Liver (tissue), 3 donors: Measurements from ENCODE around the gene SYK.

Experiments
- FOXA1 ChIP-seq: IDR thresholded peaks from 2 replicates; pipeline ENCODE4 v1.6.1; 2016; ENCODE audit warnings: antibody characterized with exemption
- GABPA ChIP-seq, 2 donors: IDR thresholded peaks in 1 of 2; conservative IDR thresholded peaks in 1 of 2; 2 replicates each; pipeline ENCODE4 v1.6.1; 2016; ENCODE audit warnings: antibody characterized with exemption in 2 of 2, mild to moderate bottlenecking in 1 of 2, moderate library complexity in 1 of 2
- HNF4A ChIP-seq, 2 donors: conservative IDR thresholded peaks; 2 replicates each; pipeline ENCODE4 v1.6.1; 2016; ENCODE audit warnings: antibody characterized with exemption in 2 of 2, mild to moderate bottlenecking in 2 of 2
- JUND ChIP-seq, 2 donors: IDR thresholded peaks; 2 replicates each; pipeline ENCODE4 v1.6.1; 2016; ENCODE audit warnings: antibody characterized with exemption in 2 of 2
- RAD21 ChIP-seq, 2 donors: IDR thresholded peaks; 2 replicates each; pipeline ENCODE4 v1.6.1; 2016; ENCODE audit warnings: antibody characterized with exemption in 2 of 2, mild to moderate bottlenecking in 2 of 2
- SP1 ChIP-seq: IDR thresholded peaks from 2 replicates; pipeline ENCODE4 v1.6.1; 2018; ENCODE audit warnings: antibody characterized with exemption, mild to moderate bottlenecking
- TAF1 ChIP-seq: conservative IDR thresholded peaks from 2 replicates; pipeline ENCODE4 v1.6.1; 2016; ENCODE audit warnings: antibody characterized with exemption, mild to moderate bottlenecking
- YY1 ChIP-seq: IDR thresholded peaks from 2 replicates; pipeline ENCODE4 v1.6.1; 2016; ENCODE audit warnings: antibody characterized with exemption, mild to moderate bottlenecking
- TF ChIP-seq, protein P1 (sequence below): fragments of 150-350 bp; IDR thresholded peaks from 2 replicates; pipeline ENCODE4 v1.5.1; 2017; ENCODE audit warnings: improper control_type of control experiment, low read depth, low read length; ENCODE audit not compliant: missing input control
- TF ChIP-seq, protein P2 (sequence below): IDR thresholded peaks from 2 replicates; pipeline ENCODE4 v1.6.1; 2016; ENCODE audit warnings: antibody characterized with exemption
- TF ChIP-seq, protein P3 (sequence below): IDR thresholded peaks from 2 replicates; pipeline ENCODE4 v1.6.1; 2016; ENCODE audit warnings: antibody characterized with exemption, mild to moderate bottlenecking
- TF ChIP-seq, protein P4 (sequence below): IDR thresholded peaks from 2 replicates; pipeline ENCODE4 v1.6.1; 2016; ENCODE audit warnings: antibody characterized with exemption
- donor health status: healthy.
- donor health status: healthy.

DNA sequence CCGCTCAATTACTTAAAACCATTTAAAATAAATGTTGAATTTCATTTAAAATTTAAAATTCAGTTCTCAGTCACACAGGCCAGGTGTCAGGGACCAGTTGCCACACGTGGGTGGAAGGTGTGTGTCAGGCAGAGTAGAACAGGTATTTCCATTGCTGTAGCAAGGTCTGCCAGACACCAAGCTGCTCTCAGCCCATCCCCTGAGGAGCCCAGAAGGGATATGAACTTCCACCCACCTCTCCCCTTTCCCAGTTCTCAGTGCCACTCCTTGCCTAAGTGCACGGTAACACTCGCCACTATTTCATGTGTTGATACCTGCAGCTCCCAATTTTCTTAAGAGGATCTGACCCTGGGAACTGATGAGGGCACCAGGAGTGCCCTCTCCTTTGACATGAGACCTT, 12.7 kb downstream of the SYK start:
- TF ChIP-seq TAF1 (no peak), RAD21 (IDR thresholded peaks at IDR 0.05) (no peak), GABPA (IDR thresholded peaks at IDR 0.05 in 1 of 2, conservative IDR thresholded peaks at IDR 0.05 in 1 of 2) (no peak), JUND (IDR thresholded peaks at IDR 0.05) (no peak), FOXA1 (no peak), YY1 (no peak), SP1 (no peak), HNF4A (conservative IDR thresholded peaks at IDR 0.05) (no peak)
- TF ChIP-seq, protein P1, sequence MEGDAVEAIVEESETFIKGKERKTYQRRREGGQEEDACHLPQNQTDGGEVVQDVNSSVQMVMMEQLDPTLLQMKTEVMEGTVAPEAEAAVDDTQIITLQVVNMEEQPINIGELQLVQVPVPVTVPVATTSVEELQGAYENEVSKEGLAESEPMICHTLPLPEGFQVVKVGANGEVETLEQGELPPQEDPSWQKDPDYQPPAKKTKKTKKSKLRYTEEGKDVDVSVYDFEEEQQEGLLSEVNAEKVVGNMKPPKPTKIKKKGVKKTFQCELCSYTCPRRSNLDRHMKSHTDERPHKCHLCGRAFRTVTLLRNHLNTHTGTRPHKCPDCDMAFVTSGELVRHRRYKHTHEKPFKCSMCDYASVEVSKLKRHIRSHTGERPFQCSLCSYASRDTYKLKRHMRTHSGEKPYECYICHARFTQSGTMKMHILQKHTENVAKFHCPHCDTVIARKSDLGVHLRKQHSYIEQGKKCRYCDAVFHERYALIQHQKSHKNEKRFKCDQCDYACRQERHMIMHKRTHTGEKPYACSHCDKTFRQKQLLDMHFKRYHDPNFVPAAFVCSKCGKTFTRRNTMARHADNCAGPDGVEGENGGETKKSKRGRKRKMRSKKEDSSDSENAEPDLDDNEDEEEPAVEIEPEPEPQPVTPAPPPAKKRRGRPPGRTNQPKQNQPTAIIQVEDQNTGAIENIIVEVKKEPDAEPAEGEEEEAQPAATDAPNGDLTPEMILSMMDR, result no peak
- TF ChIP-seq, protein P2, sequence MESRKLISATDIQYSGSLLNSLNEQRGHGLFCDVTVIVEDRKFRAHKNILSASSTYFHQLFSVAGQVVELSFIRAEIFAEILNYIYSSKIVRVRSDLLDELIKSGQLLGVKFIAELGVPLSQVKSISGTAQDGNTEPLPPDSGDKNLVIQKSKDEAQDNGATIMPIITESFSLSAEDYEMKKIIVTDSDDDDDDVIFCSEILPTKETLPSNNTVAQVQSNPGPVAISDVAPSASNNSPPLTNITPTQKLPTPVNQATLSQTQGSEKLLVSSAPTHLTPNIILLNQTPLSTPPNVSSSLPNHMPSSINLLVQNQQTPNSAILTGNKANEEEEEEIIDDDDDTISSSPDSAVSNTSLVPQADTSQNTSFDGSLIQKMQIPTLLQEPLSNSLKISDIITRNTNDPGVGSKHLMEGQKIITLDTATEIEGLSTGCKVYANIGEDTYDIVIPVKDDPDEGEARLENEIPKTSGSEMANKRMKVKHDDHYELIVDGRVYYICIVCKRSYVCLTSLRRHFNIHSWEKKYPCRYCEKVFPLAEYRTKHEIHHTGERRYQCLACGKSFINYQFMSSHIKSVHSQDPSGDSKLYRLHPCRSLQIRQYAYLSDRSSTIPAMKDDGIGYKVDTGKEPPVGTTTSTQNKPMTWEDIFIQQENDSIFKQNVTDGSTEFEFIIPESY, result no peak
- TF ChIP-seq, protein P3, sequence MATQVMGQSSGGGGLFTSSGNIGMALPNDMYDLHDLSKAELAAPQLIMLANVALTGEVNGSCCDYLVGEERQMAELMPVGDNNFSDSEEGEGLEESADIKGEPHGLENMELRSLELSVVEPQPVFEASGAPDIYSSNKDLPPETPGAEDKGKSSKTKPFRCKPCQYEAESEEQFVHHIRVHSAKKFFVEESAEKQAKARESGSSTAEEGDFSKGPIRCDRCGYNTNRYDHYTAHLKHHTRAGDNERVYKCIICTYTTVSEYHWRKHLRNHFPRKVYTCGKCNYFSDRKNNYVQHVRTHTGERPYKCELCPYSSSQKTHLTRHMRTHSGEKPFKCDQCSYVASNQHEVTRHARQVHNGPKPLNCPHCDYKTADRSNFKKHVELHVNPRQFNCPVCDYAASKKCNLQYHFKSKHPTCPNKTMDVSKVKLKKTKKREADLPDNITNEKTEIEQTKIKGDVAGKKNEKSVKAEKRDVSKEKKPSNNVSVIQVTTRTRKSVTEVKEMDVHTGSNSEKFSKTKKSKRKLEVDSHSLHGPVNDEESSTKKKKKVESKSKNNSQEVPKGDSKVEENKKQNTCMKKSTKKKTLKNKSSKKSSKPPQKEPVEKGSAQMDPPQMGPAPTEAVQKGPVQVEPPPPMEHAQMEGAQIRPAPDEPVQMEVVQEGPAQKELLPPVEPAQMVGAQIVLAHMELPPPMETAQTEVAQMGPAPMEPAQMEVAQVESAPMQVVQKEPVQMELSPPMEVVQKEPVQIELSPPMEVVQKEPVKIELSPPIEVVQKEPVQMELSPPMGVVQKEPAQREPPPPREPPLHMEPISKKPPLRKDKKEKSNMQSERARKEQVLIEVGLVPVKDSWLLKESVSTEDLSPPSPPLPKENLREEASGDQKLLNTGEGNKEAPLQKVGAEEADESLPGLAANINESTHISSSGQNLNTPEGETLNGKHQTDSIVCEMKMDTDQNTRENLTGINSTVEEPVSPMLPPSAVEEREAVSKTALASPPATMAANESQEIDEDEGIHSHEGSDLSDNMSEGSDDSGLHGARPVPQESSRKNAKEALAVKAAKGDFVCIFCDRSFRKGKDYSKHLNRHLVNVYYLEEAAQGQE, result no peak
- TF ChIP-seq, protein P4, sequence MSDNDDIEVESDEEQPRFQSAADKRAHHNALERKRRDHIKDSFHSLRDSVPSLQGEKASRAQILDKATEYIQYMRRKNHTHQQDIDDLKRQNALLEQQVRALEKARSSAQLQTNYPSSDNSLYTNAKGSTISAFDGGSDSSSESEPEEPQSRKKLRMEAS, result no peak
